GM06990 (cell line): ENCODE data around the gene DICER1.

Experiments used
- DNase-seq: peaks from one replicate; pipeline ENCODE4 v3.0.0-alpha.2; 2011; ENCODE audit not compliant: insufficient read length; ENCODE audit errors: extremely low read depth
- H3K27me3 ChIP-seq: replicated peaks from 2 replicates; pipeline ENCODE4 v1.6.0; 2011; ENCODE audit warnings: low read length; ENCODE audit not compliant: control insufficient read depth, insufficient read depth
- H3K36me3 ChIP-seq: 2 replicates; pipeline ENCODE4 v1.5.1; 2011; ENCODE audit warnings: low read length; ENCODE audit not compliant: control insufficient read depth, insufficient read depth
- H3K4me3 ChIP-seq: replicated peaks from 2 replicates; pipeline ENCODE4 v1.5.1; 2011; ENCODE audit warnings: low read depth, mild to moderate bottlenecking, control low read depth, low read length
- TF ChIP-seq, protein P1 (sequence below): IDR thresholded peaks from 2 replicates; pipeline ENCODE4 v1.5.1; 2011; ENCODE audit warnings: low read length, control low read depth, mild to moderate bottlenecking, inconsistent platforms; ENCODE audit not compliant: insufficient read depth, poor library complexity, severe bottlenecking

DICER1 gene

DNA sequence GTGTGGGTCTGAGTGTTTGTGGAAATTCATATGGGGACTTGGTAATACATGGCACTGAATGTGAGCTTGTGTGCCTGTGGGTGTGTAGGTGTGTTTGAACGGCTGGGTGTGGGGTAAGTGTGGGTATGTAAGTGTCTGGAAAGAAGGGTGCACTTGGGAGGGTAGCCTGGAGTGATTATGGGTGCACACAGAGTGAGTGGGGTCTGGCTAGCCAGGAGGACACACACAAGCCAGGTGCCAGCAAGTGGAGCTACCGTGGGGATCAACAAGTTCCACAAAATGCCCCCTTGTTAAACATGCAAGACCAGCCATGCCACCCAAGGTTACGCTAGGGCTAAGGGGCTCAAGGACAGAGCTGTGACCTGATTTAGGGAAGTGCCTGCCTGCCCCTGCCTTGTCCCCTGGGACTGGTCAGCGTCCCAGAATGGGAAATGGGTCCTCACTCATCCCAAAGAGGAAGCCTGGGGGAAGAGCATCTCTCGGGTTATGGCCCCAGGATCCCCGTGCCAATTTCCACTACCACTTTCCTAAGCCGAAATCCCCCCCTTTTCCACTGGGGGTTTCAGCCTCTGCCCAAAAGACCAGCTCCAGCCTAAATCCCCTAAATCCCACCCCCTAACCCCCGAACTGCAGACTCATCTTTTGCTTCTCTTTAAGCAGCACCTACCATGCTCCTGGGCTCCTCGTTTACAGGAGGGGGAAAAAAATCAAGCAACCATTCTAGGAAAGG lies 118.6 kb downstream of the DICER1 start:
- Histone ChIP-seq H3K36me3 (no peaks in the 10 kb centered on the region), H3K27me3 (peaks cover 3% of the 10 kb centered on the region), H3K4me3 (no peak overlapping the region)
- DNase-seq, result no peak
- TF ChIP-seq, protein P1, sequence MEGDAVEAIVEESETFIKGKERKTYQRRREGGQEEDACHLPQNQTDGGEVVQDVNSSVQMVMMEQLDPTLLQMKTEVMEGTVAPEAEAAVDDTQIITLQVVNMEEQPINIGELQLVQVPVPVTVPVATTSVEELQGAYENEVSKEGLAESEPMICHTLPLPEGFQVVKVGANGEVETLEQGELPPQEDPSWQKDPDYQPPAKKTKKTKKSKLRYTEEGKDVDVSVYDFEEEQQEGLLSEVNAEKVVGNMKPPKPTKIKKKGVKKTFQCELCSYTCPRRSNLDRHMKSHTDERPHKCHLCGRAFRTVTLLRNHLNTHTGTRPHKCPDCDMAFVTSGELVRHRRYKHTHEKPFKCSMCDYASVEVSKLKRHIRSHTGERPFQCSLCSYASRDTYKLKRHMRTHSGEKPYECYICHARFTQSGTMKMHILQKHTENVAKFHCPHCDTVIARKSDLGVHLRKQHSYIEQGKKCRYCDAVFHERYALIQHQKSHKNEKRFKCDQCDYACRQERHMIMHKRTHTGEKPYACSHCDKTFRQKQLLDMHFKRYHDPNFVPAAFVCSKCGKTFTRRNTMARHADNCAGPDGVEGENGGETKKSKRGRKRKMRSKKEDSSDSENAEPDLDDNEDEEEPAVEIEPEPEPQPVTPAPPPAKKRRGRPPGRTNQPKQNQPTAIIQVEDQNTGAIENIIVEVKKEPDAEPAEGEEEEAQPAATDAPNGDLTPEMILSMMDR, result no peak

DNA sequence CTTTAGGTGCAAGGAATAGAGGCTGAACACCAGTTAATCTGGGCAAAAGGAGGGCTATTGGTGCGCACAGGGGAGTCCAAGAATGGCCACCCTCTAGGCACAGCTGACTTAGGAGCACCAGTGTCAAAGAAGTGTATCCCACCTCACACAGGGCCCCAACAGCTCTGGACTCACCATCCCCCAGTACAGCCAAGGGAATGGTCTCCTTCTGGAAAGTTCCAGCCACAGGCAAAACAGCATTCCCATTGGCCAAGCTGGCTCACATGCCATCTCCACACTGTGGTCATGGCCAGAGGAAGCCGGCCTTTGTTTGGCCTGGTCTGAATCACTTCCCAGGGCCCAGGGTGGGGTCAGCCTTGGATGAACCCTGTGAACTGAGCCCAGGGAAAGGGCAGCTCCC lies 120.1 kb downstream of the DICER1 start:
- peaks cover 3% of the 10 kb centered on the region for H3K27me3 ChIP-seq
- no peak overlapping the region for H3K4me3 ChIP-seq
- TF ChIP-seq, protein P1, result no peak
- no peak for DNase-seq
- no peaks in the 10 kb centered on the region for H3K36me3 ChIP-seq
